HG02840 (cell line): ENCODE data around the gene ABCD1.
"Not testable (repeated sequence)": the region's sequence is repeated elsewhere in the genome, so short reads cannot be mapped to it uniquely, and the experiment has no call there.

ENCODE experiments used
- ATAC-seq: cut with Tn5 transposase; IDR thresholded peaks from one replicate; pipeline ENCODE4 v1.9.1; 2021; ENCODE audit warnings: mild to moderate bottlenecking, moderate library complexity, moderate number of reproducible peaks; ENCODE audit not compliant: unreplicated experiment, low FRiP score

ABCD1 gene

GRCh38 chrX:153724252-153725038, at the start of gene ABCD1, which contains the start of gene BCAP31:
Gene ABCD1 (plus strand): TSS chrX:153724856. CDS start chrX:153725267, 411 bp downstream.
Gene BCAP31 (minus strand): TSS chrX:153724387. CDS start chrX:153723244, 1,143 bp downstream.
- peak; percentile 56 for ATAC-seq

GRCh38 chrX:153681175-153681574, 43.5 kb upstream of the ABCD1 start:
- ATAC-seq: no peak

GRCh38 chrX:153683486-153683885, 41.2 kb upstream of the ABCD1 start:
- ATAC-seq: not testable (repeated sequence)

GRCh38 chrX:153684467-153685155, 40.0 kb upstream of the ABCD1 start:
- no peak for ATAC-seq

- no peak for ATAC-seq
These were observed 39.5 kb upstream of the ABCD1 start for GRCh38 chrX:153685156-153685536.

GRCh38 chrX:153685751-153686696, 38.6 kb upstream of the ABCD1 start:
- no peak for ATAC-seq

- ATAC-seq: no peak
These were observed 37.9 kb upstream of the ABCD1 start for GRCh38 chrX:153686711-153687110.

- ATAC-seq: no peak
These were observed 37.3 kb upstream of the ABCD1 start, which contains the start of gene SLC6A8 for GRCh38 chrX:153687121-153688039. Gene SLC6A8 (plus strand): TSS chrX:153687926. CDS start chrX:153688575, 649 bp downstream.

- no peak for ATAC-seq
These were observed 36.6 kb upstream of the ABCD1 start for GRCh38 chrX:153688071-153688470.

GRCh38 chrX:153688506-153688905, 36.1 kb upstream of the ABCD1 start:
- no peak for ATAC-seq

- no peak for ATAC-seq
These were observed 35.6 kb upstream of the ABCD1 start for GRCh38 chrX:153688911-153689590.

- ATAC-seq: no peak
These were observed 34.8 kb upstream of the ABCD1 start for GRCh38 chrX:153689654-153690465.

GRCh38 chrX:153690466-153690865, 34.2 kb upstream of the ABCD1 start:
- ATAC-seq: no peak

GRCh38 chrX:153691032-153691827, 33.4 kb upstream of the ABCD1 start:
- not testable (repeated sequence) for ATAC-seq

- ATAC-seq: no peak
These were observed 32.7 kb upstream of the ABCD1 start for GRCh38 chrX:153692003-153692402.

GRCh38 chrX:153692611-153693156, 32.0 kb upstream of the ABCD1 start:
- ATAC-seq: no peak
